Stimulated activated CD4-positive, alpha-beta T cell treated with anti-CD3 and anti-CD28 coated beads, TNF-alpha, amount 100 ng/mL, for 24 hours (primary cell): ENCODE data around the gene BEST2.
A peak's percentile ranks its signal among the peaks of the same experiment; 100 is the strongest.

ENCODE experiments used
- DNase-seq, 3 experiments: peaks; one replicate each; pipeline ENCODE4 v3.0.0-alpha.2; 2020; ENCODE audit warnings: low read depth in 3 of 3

Gene BEST2

GRCh38 chr19:12730064-12730463 lies 21.5 kb upstream of the BEST2 start:
- DNase-seq: no peak

GRCh38 chr19:12731337-12731736 lies 20.3 kb upstream of the BEST2 start:
- no peak for DNase-seq

GRCh38 chr19:12733369-12734214 lies 18.0 kb upstream of the BEST2 start:
- peak in 2 of 3 experiments; percentile 44 to 59 for DNase-seq

- peak; percentile 58 to 76 (median 65) for DNase-seq
These were observed 14.4 kb upstream of the BEST2 start, which contains the start of gene GET3 for GRCh38 chr19:12736995-12737834. Gene GET3 (plus strand): TSS chr19:12737497. CDS start chr19:12737506, 9 bp downstream.

- DNase-seq: no peak
These were observed 13.7 kb upstream of the BEST2 start for GRCh38 chr19:12737835-12738351.

GRCh38 chr19:12745166-12745897 lies 6.3 kb upstream of the BEST2 start:
- DNase-seq: no peak

- DNase-seq: no peak
These were observed 3.1 kb upstream of the BEST2 start for GRCh38 chr19:12748489-12748888.

GRCh38 chr19:12749938-12750521 lies 1.6 kb upstream of the BEST2 start:
- no peak for DNase-seq

- no peak for DNase-seq
These were observed 740 bp upstream of the BEST2 start for GRCh38 chr19:12750851-12751250.

- DNase-seq: no peak
These were observed 628 bp downstream of the BEST2 start for GRCh38 chr19:12752056-12752781.

GRCh38 chr19:12754465-12755196 lies 3.0 kb downstream of the BEST2 start:
- no peak for DNase-seq

- no peak for DNase-seq
These were observed 4.7 kb downstream of the BEST2 start for GRCh38 chr19:12756150-12756883.

- DNase-seq: peak in 2 of 3 experiments; percentile 47 to 65
These were observed 6.1 kb downstream of the BEST2 start for GRCh38 chr19:12757544-12758274.

- no peak for DNase-seq
These were observed 8.1 kb downstream of the BEST2 start for GRCh38 chr19:12759686-12760085.

GRCh38 chr19:12763100-12763499 lies 11.5 kb downstream of the BEST2 start:
- no peak for DNase-seq

GRCh38 chr19:12764698-12765097 lies 13.1 kb downstream of the BEST2 start:
- DNase-seq: no peak

- peak in 1 of 3 experiments; percentile 70 for DNase-seq
These were observed 14.5 kb downstream of the BEST2 start for GRCh38 chr19:12766051-12766521.

- no peak for DNase-seq
These were observed 15.6 kb downstream of the BEST2 start for GRCh38 chr19:12767150-12767549.
